ENCODE data around the gene PPM1K. TPM values are rescaled to one million over a fixed set of nuclear protein-coding genes. Genes with fewer than 3 reads are reported as not detected.
"Not testable (repeated sequence)": the region's sequence is repeated elsewhere in the genome, so short reads cannot be mapped to it uniquely, and the experiment has no call there.

Gene PPM1K
- 7.7 TPM for total RNA-seq

- ATAC-seq = peak; percentile 99
Measured at GRCh38 chr4:88284439-88285234, at the start of gene PPM1K. Gene PPM1K (minus strand): TSS chr4:88284561. CDS start chr4:88278583, 5,978 bp downstream.

- peak; percentile 80 for ATAC-seq
Measured at GRCh38 chr4:88333741-88334405, 49.5 kb upstream of the PPM1K start.

GRCh38 chr4:88327665-88328064 lies 43.3 kb upstream of the PPM1K start:
- peak; percentile 96 for ATAC-seq

- ATAC-seq = peak; percentile 53
Measured at GRCh38 chr4:88320780-88321373, 36.5 kb upstream of the PPM1K start.

GRCh38 chr4:88320224-88320779 lies 35.9 kb upstream of the PPM1K start:
- peak; percentile 78 for ATAC-seq

- peak; percentile 90 for ATAC-seq
Measured at GRCh38 chr4:88318751-88319350, 34.5 kb upstream of the PPM1K start.

GRCh38 chr4:88315460-88316017 lies 31.2 kb upstream of the PPM1K start:
- no peak for ATAC-seq

- ATAC-seq = not testable (repeated sequence)
Measured at GRCh38 chr4:88313088-88313624, 28.8 kb upstream of the PPM1K start.

GRCh38 chr4:88308587-88308986 lies 24.2 kb upstream of the PPM1K start:
- ATAC-seq = no peak

- no peak for ATAC-seq
Measured at GRCh38 chr4:88297725-88298454, 13.5 kb upstream of the PPM1K start.

GRCh38 chr4:88297212-88297516 lies 12.8 kb upstream of the PPM1K start:
- no peak for ATAC-seq

GRCh38 chr4:88296413-88297211 lies 12.3 kb upstream of the PPM1K start:
- ATAC-seq = no peak

GRCh38 chr4:88295656-88296055 lies 11.3 kb upstream of the PPM1K start:
- ATAC-seq = no peak

GRCh38 chr4:88291003-88291402 lies 6.6 kb upstream of the PPM1K start:
- ATAC-seq = peak; percentile 52

GRCh38 chr4:88286897-88287296 lies 2.5 kb upstream of the PPM1K start:
- ATAC-seq = no peak

GRCh38 chr4:88285235-88285653 lies 883 bp upstream of the PPM1K start:
- no peak for ATAC-seq

- peak; percentile 50 for ATAC-seq
Measured at GRCh38 chr4:88283661-88284438, 511 bp downstream of the PPM1K start.

GRCh38 chr4:88280228-88280795 lies 4.0 kb downstream of the PPM1K start:
- no peak for ATAC-seq

GRCh38 chr4:88277711-88278225 lies 6.6 kb downstream of the PPM1K start:
- ATAC-seq = no peak

All from esophagus mucosa (tissue), 1 donor.